ENCODE data around the gene TPSAB1.

The TPSAB1 gene

GRCh38 chr16:1288813-1289476 is 48.4 kb downstream of the TPSAB1 start:
- DNase-seq: no peak

DNA sequence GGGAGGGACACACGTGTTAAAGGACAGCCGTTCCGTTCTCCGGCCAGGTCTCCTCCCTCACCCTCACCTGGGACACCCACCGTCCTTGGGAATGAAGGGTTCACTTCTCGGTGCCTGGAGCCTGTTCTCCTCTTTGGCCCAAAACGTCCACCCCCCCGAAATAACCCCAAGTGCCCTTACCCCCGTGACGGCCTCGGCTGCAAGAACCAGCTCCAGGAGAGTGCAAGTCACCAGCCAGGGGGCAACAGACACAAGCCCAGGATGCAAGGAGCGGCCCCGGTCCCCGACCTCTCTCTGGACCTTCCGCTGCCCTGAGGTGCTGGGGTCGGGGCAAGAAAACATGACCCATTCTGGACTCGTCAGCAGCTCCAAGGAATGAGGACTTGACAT is 49.0 kb downstream of the TPSAB1 start:
- DNase-seq: no peak

DNA sequence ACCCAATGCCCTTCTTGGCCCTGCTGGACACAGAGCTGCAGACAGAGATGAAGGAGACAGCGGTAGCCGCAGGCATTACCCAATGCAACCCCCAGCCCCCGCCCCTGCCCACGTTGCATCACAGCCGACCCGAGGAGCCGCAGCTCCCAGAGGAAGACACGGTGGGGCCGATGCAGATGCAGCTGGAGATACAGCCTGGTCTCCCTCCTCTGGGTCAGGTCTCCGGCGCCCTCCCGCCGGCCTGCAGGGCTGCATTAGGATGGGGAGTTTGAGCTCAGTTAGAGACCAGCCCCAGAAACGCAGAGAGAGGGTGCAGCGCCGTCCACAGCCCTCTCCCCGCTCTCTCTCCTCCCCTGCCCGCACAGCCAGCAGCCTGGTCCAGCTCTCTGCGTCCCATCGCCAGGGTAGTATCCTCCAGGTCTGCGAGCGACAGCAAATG is 49.6 kb downstream of the TPSAB1 start:
- no peak for DNase-seq

DNA sequence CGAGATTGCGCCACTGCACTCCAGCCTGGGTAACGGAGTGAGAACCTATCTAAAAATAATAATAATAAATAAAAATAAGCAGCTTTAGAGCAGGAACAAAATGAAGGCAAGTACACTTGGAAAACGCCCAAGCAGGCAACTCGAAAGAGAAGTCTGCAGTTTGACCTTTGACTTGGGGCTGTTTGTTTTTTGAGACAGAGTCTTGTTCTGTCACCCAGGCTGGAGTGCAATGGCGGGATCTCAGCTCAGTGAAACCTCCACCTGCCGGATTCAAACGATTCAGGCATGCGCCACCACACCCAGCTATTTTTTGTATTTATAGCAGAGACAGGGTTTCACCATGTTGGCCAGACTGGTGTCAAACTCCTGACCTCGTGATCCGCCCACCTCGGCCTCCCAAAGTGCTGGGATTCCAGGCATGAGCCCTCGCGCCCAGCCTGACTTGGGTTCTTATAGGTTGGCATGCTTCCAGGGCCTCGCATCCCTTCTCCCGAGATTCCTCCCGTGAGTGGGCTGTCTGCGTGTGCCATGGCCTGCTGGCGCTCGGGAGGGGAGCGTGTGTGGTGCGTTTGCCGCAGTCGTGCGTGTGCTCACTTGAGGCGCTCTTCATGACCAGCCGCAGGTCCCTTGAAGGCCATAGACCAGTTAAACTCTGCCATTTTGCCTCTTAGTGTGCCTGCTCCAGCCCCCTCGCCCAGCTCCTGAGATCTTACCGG is 50.5 kb downstream of the TPSAB1 start:
- DNase-seq: no peak

- no peak for DNase-seq
These were observed 51.1 kb downstream of the TPSAB1 start for GRCh38 chr16:1291576-1291974.

All from stimulated activated naive CD4-positive, alpha-beta T cell (primary cell).